Measurements from ENCODE around the gene TMEM43. TPM values are rescaled to one million over a fixed set of nuclear protein-coding genes. Genes with fewer than 3 reads are reported as not detected.
A peak's percentile ranks its signal among the peaks of the same experiment; 100 is the strongest.
"Not testable (repeated sequence)": the region's sequence is repeated elsewhere in the genome, so short reads cannot be mapped to it uniquely, and the experiment has no call there.

The TMEM43 gene
- total RNA-seq, 1 donor from 2014 or later, result 86.3 TPM

- peaks cover 14% of the 10 kb centered on the region for H3K4me1 ChIP-seq
- peaks cover 45% of the 10 kb centered on the region for H3K36me3 ChIP-seq
- DNase-seq (peak; percentile 43), ATAC-seq (no peak)
- no peak overlapping the region for H3K27ac ChIP-seq
- H3K4me3 ChIP-seq, result no peak overlapping the region
- no peaks in the 10 kb centered on the region for H3K9me3 ChIP-seq
- no peaks in the 10 kb centered on the region for H3K27me3 ChIP-seq
- TF ChIP-seq CTCF (IDR thresholded peaks at IDR 0.05), result no peak
- intact Hi-C loops (cut with DNase I), result no loop called here
These were observed 7.1 kb upstream of the TMEM43 start for GRCh38 chr3:14117468-14118399.

DNA sequence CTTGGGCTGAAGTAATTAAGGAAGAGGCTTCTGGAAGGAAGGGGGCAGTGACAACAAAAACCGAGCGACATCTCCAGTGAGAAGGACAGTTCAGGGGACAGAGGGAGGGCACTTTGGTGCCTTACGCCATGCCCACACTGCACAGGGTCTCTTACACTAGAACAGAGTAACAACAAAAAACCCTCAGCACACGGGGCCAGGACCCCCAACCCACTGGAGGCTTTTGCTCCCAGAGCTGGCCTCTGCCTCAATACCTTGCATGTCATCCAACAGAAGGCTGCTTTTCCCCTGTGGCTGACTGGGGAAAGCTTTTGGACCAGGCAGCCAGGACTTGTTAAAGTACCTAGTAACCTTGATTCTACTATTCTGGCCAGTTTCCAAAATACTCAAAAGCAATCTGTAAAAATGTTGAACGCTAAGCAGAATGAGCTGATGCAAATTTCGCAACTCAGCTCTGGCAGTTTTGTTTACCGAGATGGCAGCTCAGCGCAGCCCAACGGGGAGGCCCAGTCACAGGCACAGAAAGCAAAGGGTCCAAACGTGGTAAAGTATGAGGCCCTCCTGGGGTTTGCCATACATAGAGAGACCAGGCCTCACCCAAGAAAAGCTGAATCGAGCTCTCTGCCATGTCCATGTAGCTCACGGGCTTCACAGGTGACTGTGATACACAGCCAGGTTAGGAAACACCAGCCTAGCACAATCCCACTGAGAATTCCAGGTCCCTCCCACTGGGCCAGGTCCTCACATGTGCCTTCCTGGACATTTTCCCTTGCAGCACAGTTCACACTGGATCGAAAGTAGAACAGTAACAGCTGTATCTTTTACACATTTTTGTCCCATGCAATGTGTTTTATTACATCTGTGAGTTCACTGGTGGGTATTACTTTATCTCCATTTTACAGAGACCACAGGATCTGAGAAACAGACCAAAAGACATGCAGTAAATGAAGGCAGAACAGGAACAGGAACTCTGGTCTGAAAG is 6.2 kb upstream of the TMEM43 start:
- Histone ChIP-seq H3K27me3 (no peaks in the 10 kb centered on the region), H3K4me1 (peaks cover 23% of the 10 kb centered on the region), H3K4me3 (no peak overlapping the region), H3K27ac (no peak overlapping the region), H3K36me3 (peaks cover 36% of the 10 kb centered on the region), H3K9me3 (no peaks in the 10 kb centered on the region)
- peak; percentile 64 for DNase-seq
- no peak for TF ChIP-seq CTCF (IDR thresholded peaks at IDR 0.05)
- intact Hi-C loops (cut with DNase I), result no loop called here
- peak; percentile 57 for ATAC-seq

- intact Hi-C loops (cut with DNase I), result loop anchor here (10.0 kb wide), 1 partner anchor 225 kb away; no protein-coding TSS in a partner anchor
These were observed 5.2 kb upstream of the TMEM43 start for GRCh38 chr3:14119651-14120050.

GRCh38 chr3:14120111-14120920 is 4.5 kb upstream of the TMEM43 start:
- TF ChIP-seq CTCF (IDR thresholded peaks at IDR 0.05), result no peak
- Histone ChIP-seq H3K27me3 (no peaks in the 10 kb centered on the region), H3K4me1 (peaks cover 25% of the 10 kb centered on the region), H3K36me3 (peaks cover 19% of the 10 kb centered on the region), H3K9me3 (no peaks in the 10 kb centered on the region), H3K4me3 (no peak overlapping the region), H3K27ac (no peak overlapping the region)
- no peak for ATAC-seq
- intact Hi-C loops (cut with DNase I), result loop anchor here (10.0 kb wide), 1 partner anchor 226 kb away; no protein-coding TSS in a partner anchor
- DNase-seq, result no peak

More at GRCh38 chr3:14119651-14120050, 5.2 kb upstream of the TMEM43 start:
- no peak for TF ChIP-seq CTCF (IDR thresholded peaks at IDR 0.05)
- no peaks in the 10 kb centered on the region for H3K27me3 ChIP-seq
- H3K9me3 ChIP-seq, result no peaks in the 10 kb centered on the region
- H3K27ac ChIP-seq, result no peak overlapping the region
- DNase-seq, result no peak
- ATAC-seq, result no peak
- peaks cover 26% of the 10 kb centered on the region for H3K36me3 ChIP-seq
- no peak overlapping the region for H3K4me3 ChIP-seq
- H3K4me1 ChIP-seq, result peaks cover 25% of the 10 kb centered on the region

DNA sequence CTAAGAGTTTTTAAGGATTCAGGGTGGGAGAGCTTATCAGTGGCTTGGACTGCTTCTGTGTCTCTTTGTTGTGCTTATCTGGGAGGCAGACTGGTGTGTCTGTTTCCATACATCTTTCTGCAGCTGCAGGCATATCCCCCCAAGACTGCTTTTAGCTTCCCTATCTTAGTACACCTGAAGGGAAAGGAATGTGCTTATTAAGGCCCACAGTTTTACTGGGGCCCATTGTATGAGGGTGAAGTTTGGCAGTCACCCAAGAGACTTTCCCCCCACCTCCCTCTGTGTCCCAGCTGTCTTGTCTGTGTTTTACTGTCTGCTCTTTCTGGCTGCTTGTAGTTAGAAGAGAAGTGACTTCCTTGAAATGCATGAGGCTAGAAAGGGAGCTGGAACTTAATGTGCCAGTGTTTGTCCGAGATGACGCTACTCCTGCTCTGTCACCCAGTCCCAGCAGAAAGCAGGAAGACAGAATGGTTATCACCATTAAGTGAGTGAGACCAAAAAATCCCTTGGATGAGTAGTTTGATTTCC is 3.9 kb upstream of the TMEM43 start:
- not testable (repeated sequence) for H3K27me3 ChIP-seq, H3K9me3 ChIP-seq, ATAC-seq, H3K4me3 ChIP-seq, H3K27ac ChIP-seq, DNase-seq
- H3K36me3 ChIP-seq, result peaks cover 13% of the 10 kb centered on the region
- peaks cover 29% of the 10 kb centered on the region for H3K4me1 ChIP-seq
- intact Hi-C loops (cut with DNase I), result loop anchor here (10.0 kb wide), 1 partner anchor 226 kb away; no protein-coding TSS in a partner anchor
